Left lung (tissue), 10 donors: ENCODE results near the gene SYPL2. TPM values are rescaled to one million over a fixed set of nuclear protein-coding genes. Genes with fewer than 3 reads are reported as not detected.

ENCODE experiments used
- ATAC-seq: fragments of 200-7000 bp; cut with Tn5 transposase; one replicate; pipeline ENCODE4 v1.9.1; 2020; ENCODE audit warnings: moderate library complexity
- DNase-seq, 4 donors: peaks; one replicate each; pipeline ENCODE4 v3.0.0-alpha.2; 2013 to 2020
- H3K27ac ChIP-seq, 2 donors: fragments of 200-600 bp; sonication (generic) in 1 of 2; one replicate each; pipeline versions ENCODE4 v1.5.0 to v1.8.0; 2020 to 2021
- H3K27me3 ChIP-seq, 2 donors: fragments of 200-600 bp; sonication (generic) in 1 of 2; one replicate each; pipeline versions ENCODE4 v1.5.0 to v1.8.0; 2020 to 2021
- H3K36me3 ChIP-seq, 2 donors: fragments of 200-600 bp; sonication (generic) in 1 of 2; one replicate each; pipeline versions ENCODE4 v1.5.0 to v1.8.0; 2020 to 2021
- H3K4me1 ChIP-seq, 2 donors: fragments of 200-600 bp; one replicate each; pipeline ENCODE4 v1.8.0; 2021
- H3K4me3 ChIP-seq, 2 donors: fragments of 200-600 bp; sonication (generic) in 1 of 2; one replicate each; pipeline versions ENCODE4 v1.5.0 to v1.8.0; 2020 to 2021; ENCODE audit warnings: mild to moderate bottlenecking in 1 of 2
- H3K9me3 ChIP-seq, 2 donors: fragments of 200-600 bp; sonication (generic) in 1 of 2; one replicate each; pipeline versions ENCODE4 v1.5.0 to v1.8.0; 2020 to 2021
- intact Hi-C, 2 donors: fragments of 100-400 bp; cut with DNase I; formaldehyde crosslinking; loops; one replicate each; pipeline versions ENCODE4 v1.11.2 to v1.14.2; 2022
- polyA plus RNA-seq, 6 donors: library from polyadenylated mRNA; unstranded; fragments of 120-200 nt; gene quantifications; one replicate each; pipeline ENCODE4 v1.2.1, GENCODE V29; 2013; ENCODE audit not compliant: insufficient read length in 6 of 6
- total RNA-seq, 2 donors: library from RNA; stranded (reverse); fragmentation: NEBNext Ultra II Directional; extraction: Animal tissue kit (Norgen Biotek cat#: 25700); gene quantifications; one replicate each; pipeline ENCODE4 v1.2.1, GENCODE V29; 2021
- TF ChIP-seq, protein P1 (sequence below), 2 donors: fragments of 200-600 bp; sonication (generic) in 1 of 2; IDR thresholded peaks; one replicate each; pipeline versions ENCODE4 v1.5.0 to v1.8.0; 2021; ENCODE audit warnings: antibody characterized with exemption in 2 of 2
- donor health status: DM: no; HTN: yes; CAD: no.
- donor health status: DM: no; HTN: no; CAD: no.

Gene SYPL2
- total and polyA plus RNA-seq, 8 donors = 0.14 to 4.5 (median 0.28) TPM

GRCh38 chr1:109509176-109510134 lies 43.1 kb downstream of the SYPL2 start, which contains the start of gene AMIGO1:
Gene AMIGO1, minus strand, starts transcription at chr1:109509727. Its CDS starts 815 bp downstream, at chr1:109508912.
- peak; percentile 87 for ATAC-seq
- intact Hi-C loops = no loop called here
- Histone ChIP-seq H3K9me3 (no peaks in the 10 kb centered on the region), H3K4me1 (peaks cover 0 to 14% of the 10 kb centered on the region in 2 donors), H3K27ac (peak within 1 kb of the TSS in 1 of 2 donors; percentile 37), H3K36me3 (no peaks in the 10 kb centered on the region), H3K27me3 (peaks cover 0 to 12% of the 10 kb centered on the region in 2 donors), H3K4me3 (peak within 1 kb of the TSS; percentile 48 to 53)
- TF ChIP-seq, protein P1, sequence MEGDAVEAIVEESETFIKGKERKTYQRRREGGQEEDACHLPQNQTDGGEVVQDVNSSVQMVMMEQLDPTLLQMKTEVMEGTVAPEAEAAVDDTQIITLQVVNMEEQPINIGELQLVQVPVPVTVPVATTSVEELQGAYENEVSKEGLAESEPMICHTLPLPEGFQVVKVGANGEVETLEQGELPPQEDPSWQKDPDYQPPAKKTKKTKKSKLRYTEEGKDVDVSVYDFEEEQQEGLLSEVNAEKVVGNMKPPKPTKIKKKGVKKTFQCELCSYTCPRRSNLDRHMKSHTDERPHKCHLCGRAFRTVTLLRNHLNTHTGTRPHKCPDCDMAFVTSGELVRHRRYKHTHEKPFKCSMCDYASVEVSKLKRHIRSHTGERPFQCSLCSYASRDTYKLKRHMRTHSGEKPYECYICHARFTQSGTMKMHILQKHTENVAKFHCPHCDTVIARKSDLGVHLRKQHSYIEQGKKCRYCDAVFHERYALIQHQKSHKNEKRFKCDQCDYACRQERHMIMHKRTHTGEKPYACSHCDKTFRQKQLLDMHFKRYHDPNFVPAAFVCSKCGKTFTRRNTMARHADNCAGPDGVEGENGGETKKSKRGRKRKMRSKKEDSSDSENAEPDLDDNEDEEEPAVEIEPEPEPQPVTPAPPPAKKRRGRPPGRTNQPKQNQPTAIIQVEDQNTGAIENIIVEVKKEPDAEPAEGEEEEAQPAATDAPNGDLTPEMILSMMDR (IDR thresholded peaks at IDR 0.05) = no peak
- DNase-seq = peak in 2 of 4 donors; percentile 75 to 85

- peaks cover 0 to 12% of the 10 kb centered on the region in 2 donors for H3K27me3 ChIP-seq
- peaks cover 0 to 14% of the 10 kb centered on the region in 2 donors for H3K4me1 ChIP-seq
- intact Hi-C loops = no loop called here
- no peak overlapping the region for H3K27ac ChIP-seq
- H3K4me3 ChIP-seq = no peak overlapping the region
- DNase-seq = no peak
- no peaks in the 10 kb centered on the region for H3K9me3 ChIP-seq
- no peaks in the 10 kb centered on the region for H3K36me3 ChIP-seq
- TF ChIP-seq, protein P1 (IDR thresholded peaks at IDR 0.05) = no peak
- no peak for ATAC-seq
These were observed 46.9 kb downstream of the SYPL2 start for GRCh38 chr1:109513110-109513710.

- H3K4me3 ChIP-seq = no peak overlapping the region
- TF ChIP-seq, protein P1 (IDR thresholded peaks at IDR 0.05) = no peak
- peaks cover 0 to 2% of the 10 kb centered on the region in 2 donors for H3K27me3 ChIP-seq
- peak; percentile 20 for ATAC-seq
- H3K27ac ChIP-seq = no peak overlapping the region
- DNase-seq = no peak
- intact Hi-C loops = no loop called here
- no peaks in the 10 kb centered on the region for H3K9me3 ChIP-seq
- no peaks in the 10 kb centered on the region for H3K36me3 ChIP-seq
- peaks cover 0 to 6% of the 10 kb centered on the region in 2 donors for H3K4me1 ChIP-seq
These were observed 48.5 kb downstream of the SYPL2 start for GRCh38 chr1:109514846-109515245.

GRCh38 chr1:109516872-109517271 lies 50.5 kb downstream of the SYPL2 start:
- H3K4me3 ChIP-seq = no peak overlapping the region
- no peak for DNase-seq
- no peak for ATAC-seq
- no peaks in the 10 kb centered on the region for H3K36me3 ChIP-seq
- TF ChIP-seq, protein P1 (IDR thresholded peaks at IDR 0.05) = no peak
- no peaks in the 10 kb centered on the region for H3K27me3 ChIP-seq
- no peak overlapping the region for H3K27ac ChIP-seq
- no peaks in the 10 kb centered on the region for H3K9me3 ChIP-seq
- intact Hi-C loops = no loop called here
- H3K4me1 ChIP-seq = no peaks in the 10 kb centered on the region

- TF ChIP-seq, protein P1 (IDR thresholded peaks at IDR 0.05) = no peak
- intact Hi-C loops = no loop called here
- H3K4me1 ChIP-seq = no peaks in the 10 kb centered on the region
- H3K27ac ChIP-seq = no peak overlapping the region
- no peaks in the 10 kb centered on the region for H3K36me3 ChIP-seq
- no peaks in the 10 kb centered on the region for H3K27me3 ChIP-seq
- no peak overlapping the region for H3K4me3 ChIP-seq
- no peaks in the 10 kb centered on the region for H3K9me3 ChIP-seq
- ATAC-seq (no peak), DNase-seq (no peak)
These were observed 51.0 kb downstream of the SYPL2 start for GRCh38 chr1:109517337-109517736.
